ENCODE data around the gene SPCS3.
"Not testable (repeated sequence)": the region's sequence is repeated elsewhere in the genome, so short reads cannot be mapped to it uniquely, and the experiment has no call there.

Gene SPCS3

DNA sequence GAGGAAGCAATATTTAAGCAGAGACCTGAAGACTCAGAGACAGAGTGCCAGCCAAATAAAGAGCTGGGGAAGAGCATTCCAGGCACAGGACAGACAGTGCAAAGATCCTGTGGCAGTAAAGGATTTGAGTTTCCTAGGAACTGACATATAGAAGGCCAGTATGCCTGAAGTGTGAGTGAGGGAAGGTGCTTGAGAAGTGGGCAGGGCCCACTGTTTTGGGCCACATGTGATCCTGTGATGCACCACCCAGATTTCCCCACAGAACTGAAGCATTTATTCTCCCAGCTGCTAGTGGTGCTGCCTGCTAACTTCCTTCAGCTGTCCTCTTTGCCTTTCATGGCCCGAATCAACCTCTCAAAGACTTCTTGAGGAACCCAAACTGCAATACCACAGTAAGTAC lies 26.8 kb upstream of the SPCS3 start:
- no peak for DNase-seq (ENCODE audit: insufficient read length, low spot score)
- TF ChIP-seq POLR2A (IDR thresholded peaks at IDR 0.05; ENCODE audit: low read depth, low read length): no peak
- FAIRE-seq: no peak

DNA sequence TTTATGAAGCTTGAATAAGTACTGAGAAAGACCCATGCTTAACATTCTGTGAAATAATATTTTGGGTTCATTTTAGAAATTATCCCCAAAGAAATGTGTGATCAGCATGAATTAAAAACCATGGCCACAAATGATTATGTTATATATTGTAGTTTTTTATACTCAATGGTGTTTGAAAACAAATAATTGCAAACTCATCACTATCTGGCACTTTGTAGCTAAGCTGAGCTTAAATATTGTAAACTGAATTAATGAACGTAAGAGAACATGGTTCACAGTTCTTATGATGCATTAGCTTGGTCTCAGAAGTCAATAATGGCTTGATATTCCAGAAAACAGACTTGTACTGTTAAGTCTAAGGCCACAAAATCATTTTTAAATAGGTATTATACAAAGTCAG lies 26.1 kb upstream of the SPCS3 start:
- DNase-seq (ENCODE audit: insufficient read length, low spot score) (no peak), FAIRE-seq (no peak)
- TF ChIP-seq POLR2A (IDR thresholded peaks at IDR 0.05; ENCODE audit: low read depth, low read length): no peak

DNA sequence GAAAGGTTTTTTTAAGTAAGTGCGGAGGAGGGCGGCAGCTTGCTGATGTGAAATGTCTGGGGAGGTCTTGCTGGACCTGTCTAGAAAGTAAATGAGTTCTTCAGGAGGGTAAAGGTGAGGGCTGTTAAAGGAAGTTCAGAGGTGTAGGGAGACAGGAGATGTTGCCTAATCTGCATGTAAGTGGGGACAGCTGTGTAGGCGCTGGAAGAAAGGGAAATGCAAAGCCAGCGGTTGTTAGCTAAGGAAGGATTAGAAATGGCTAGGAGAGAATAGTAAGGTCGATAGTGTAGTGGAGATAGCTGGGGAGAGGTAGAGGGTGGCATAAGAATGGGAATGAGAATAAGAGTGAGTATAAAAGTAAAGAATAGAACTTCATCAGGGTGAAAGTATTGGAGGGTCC lies 23.9 kb upstream of the SPCS3 start:
- not testable (repeated sequence) for DNase-seq (ENCODE audit: insufficient read length, low spot score); FAIRE-seq

DNA sequence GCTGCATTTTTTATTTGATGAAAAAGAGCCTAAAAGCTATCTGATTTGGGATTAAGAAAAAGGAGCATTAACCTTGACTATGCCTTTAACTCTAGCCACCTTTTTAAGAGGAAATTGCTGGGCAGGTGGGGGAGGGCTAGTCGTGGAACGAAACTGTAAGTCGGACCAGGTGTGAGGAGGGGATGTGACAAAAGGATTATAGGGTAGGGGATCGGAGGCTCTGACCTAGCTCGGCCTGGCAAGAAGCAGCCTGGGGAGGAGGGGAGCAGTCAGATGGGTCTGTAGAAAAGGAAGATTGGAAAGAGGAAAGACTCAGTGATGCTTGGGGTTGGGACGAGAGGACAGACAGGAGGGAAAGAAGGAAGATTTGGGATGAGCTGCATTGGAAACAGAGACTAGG lies 21.1 kb upstream of the SPCS3 start:
- FAIRE-seq: no peak
- TF ChIP-seq POLR2A (IDR thresholded peaks at IDR 0.05; ENCODE audit: low read depth, low read length): no peak

DNA sequence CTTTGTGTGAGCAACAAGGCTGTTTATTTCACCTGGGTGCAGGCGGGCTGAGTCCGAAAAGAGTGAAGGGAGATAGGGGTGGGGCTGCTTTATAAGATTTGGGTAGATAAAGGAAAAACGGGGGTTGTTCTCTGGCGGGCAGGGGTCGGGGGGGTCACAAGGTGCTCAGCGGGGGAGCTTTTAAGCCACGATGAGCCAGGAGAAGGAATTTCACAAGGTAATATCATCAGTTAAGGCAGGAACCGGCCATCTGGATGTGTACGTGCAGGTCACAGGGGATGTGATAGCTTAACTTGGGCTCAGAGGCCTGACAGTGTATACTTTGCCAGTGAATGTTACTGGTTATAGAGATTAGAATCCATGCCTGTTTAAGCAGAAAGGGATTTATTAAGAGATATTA lies 19.7 kb upstream of the SPCS3 start:
- no peak for FAIRE-seq

More for the DNA sequence above, 21.1 kb upstream of the SPCS3 start:
- no peak for DNase-seq (ENCODE audit: insufficient read length, low spot score)

DNA sequence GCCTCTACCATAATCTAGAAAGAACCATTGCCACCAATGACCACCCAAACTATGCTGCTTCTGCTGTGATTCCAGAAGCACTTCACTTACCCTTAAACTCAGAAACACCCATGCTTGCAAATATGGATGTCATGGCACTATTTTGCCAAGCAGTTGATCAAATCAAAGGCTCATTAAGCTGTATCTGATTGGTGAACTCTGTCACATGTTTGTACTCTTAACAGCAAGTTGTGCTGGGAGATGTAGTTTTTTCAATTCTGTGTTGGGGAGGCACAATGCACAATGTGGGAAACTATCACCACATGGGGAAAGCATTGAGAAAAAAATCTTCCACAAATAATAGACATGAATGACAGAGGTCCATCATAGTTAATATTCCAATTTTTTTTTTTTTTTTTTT lies 19.2 kb upstream of the SPCS3 start:
- FAIRE-seq: no peak
- no peak for TF ChIP-seq POLR2A (IDR thresholded peaks at IDR 0.05; ENCODE audit: low read depth, low read length)
- DNase-seq (ENCODE audit: insufficient read length, low spot score): no peak

More for the DNA sequence above, 19.7 kb upstream of the SPCS3 start:
- TF ChIP-seq POLR2A (IDR thresholded peaks at IDR 0.05; ENCODE audit: low read depth, low read length): no peak
- no peak for DNase-seq (ENCODE audit: insufficient read length, low spot score)

DNA sequence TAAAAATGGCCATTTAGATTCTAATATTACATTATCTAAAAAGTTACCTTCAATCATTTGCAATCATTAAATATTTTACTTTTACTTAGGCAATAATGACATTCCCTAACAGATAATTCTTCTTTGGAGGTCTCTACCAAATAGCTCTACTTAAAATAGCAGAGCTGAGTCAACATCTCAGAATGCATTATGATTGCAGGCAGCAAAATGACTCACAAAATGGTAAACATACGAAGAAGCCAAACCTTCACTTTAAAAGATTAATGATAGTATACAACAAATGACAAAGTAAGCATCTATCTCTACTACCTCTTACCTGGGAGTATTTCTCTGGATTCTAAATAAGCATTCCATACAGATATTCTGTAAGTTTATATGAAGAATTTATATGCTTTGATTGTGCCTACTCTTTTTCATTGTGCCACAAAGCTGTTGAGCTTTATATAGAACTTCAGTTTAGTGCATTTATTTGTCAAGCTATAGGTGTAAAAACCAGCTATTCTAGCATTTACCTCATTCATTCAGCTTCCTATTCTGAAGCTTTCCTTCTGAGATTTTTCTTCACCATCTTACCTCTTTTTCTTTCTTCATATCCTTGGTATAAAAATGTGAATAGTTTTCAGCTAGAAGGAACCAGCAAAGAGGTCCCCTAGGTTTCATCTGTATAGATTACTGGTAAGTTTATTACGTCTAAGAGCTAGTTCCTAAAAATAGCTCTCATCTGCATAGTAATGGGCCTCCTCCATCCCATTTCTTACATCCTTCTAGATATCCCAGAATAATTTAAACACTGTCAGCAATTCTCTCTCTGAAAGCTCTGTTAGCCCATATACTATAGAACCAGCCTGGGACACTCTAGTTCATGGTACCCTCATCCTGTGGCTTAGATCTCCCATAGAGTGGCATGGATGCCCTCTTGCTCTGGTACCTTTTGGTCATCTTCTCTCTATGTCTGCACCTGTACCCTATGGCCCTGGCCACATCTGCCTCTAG lies 17.2 kb upstream of the SPCS3 start:
- DNase-seq (ENCODE audit: insufficient read length, low spot score): no peak
- no peak for FAIRE-seq

DNA sequence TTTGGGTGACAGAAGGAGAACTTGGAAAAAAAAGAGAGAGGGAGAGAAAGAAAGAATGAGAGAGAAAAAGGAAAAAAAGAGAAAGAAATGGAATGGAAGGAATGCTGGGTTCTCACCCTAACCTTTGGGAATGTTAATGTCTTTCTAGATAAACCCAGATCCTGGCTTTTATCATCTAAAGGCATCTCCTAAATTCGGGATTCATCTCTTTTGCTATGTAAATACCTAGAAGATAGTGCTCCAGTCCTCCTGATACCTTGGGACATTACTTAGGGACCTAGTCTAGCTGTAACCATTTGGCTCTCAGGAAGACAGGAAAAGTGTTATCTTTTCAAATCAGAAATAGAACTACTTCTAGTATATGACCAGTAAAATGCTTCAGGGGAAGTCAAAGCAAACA lies 15.8 kb upstream of the SPCS3 start:
- DNase-seq (ENCODE audit: insufficient read length, low spot score) (no peak), FAIRE-seq (no peak)
- no peak for TF ChIP-seq POLR2A (IDR thresholded peaks at IDR 0.05; ENCODE audit: low read depth, low read length)

More for the DNA sequence above, 17.2 kb upstream of the SPCS3 start:
- TF ChIP-seq POLR2A (IDR thresholded peaks at IDR 0.05; ENCODE audit: low read depth, low read length): no peak

DNA sequence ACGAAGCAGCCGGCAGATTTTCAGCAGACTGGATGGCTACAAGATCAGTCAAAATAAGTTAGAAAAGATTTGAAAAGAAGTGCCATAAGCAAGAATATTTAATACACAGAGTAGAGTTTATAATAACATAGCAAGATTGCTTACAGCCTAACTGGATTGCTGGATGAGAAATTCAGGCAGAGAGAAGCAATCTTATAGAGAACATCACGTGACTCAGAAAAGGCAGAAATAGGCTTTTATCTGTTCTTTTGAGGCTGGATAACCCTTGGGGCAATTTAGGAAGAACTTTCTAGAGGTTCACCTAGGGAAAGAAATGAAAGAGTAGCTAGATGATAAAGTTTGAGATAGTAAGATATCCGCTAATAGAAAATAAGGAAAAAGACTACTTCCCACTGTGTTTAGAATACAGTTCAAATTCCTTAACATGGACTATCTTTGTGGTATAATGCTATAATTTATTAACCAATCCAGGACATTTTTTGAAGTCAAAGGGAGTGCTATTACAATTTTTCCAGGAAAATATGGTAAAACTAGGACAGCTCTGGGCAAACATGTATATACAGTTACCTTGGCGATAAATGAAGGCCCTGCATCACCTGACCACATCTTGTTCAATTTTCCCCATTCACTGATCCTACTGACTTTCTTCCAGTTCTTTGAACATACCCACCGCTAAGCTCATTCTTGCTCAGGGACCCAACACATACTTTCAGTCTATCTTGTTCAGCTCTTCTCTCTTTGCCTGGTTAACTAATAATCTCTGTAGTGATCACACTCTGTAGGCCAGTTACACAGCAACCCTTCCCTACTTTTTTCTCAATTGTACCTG lies 12.7 kb upstream of the SPCS3 start:
- FAIRE-seq (no peak), DNase-seq (ENCODE audit: insufficient read length, low spot score) (no peak)
- TF ChIP-seq POLR2A (IDR thresholded peaks at IDR 0.05; ENCODE audit: low read depth, low read length): no peak

DNA sequence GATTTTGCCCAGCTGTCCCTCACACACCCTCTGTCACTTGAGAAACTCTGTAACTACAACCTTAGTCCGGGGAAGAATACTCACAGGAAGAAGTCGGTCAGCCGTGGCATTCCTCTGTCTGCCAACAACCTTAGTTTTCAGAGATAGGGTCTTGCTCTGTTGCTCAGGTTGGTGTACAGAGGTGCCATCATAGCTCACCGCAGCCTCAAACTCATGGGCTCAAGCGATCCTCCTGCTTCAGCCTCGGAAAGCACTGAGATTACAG lies 12.2 kb upstream of the SPCS3 start:
- TF ChIP-seq POLR2A (IDR thresholded peaks at IDR 0.05; ENCODE audit: low read depth, low read length): no peak
- no peak for FAIRE-seq

DNA sequence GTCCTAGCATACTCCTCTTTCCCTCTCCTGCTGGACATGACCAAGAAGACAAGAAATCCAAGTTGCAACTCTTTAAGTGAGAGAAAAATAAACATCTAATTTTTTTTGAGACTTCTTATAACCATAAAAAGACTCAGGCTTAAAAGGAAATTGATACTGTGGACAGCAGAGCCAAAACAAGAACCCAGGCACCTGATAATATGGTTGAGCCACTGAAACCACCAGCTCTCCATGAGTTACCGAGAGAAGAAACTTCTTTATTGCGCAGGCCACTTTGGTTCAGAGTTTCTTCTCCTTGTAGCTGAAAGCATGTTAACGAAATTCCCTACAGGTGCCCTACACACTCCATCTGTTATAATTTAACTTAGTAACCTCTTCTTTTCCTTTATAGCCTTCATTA lies 11.3 kb upstream of the SPCS3 start:
- no peak for TF ChIP-seq POLR2A (IDR thresholded peaks at IDR 0.05; ENCODE audit: low read depth, low read length)
- FAIRE-seq: no peak
- DNase-seq (ENCODE audit: insufficient read length, low spot score): no peak

More for the DNA sequence above, 12.2 kb upstream of the SPCS3 start:
- DNase-seq (ENCODE audit: insufficient read length, low spot score): no peak

DNA sequence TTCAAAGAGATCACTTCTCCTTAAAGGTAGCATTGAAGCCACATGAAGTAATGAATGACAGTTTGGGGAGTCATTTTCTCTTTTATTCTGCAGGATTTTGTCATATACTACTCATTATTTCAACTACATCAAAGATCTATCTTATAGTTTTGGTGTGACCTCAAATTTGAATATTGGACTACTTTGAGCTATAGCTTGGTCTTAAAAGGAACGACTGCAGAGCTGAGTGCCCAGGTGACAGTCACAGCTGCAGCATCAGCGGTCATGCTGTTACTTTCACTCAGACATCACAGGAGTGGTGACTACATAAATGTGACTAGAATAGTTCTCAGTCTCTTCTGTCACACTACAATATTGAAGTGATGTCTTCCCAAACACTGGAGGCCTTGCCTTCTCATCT lies 10.7 kb upstream of the SPCS3 start:
- FAIRE-seq: no peak
- no peak for DNase-seq (ENCODE audit: insufficient read length, low spot score)
- no peak for TF ChIP-seq POLR2A (IDR thresholded peaks at IDR 0.05; ENCODE audit: low read depth, low read length)

DNA sequence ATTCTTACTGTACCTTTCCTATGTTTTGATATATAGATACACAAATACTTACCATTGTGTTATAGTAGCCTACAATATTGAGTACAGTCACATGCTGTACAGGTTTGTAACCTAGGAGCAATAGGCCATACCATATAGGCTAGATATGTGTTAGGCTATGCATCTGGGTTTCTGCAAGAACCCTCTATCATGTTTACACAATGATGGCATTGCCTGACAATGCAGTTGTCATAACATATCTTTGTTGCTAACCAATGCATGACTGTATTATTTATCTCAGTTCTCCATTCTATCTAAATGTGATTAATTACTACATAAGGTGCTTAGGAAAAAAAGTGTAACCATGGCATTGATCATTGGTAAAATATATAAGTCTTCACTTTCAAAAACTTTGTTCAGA lies 10.0 kb upstream of the SPCS3 start:
- TF ChIP-seq POLR2A (IDR thresholded peaks at IDR 0.05; ENCODE audit: low read depth, low read length): no peak
- no peak for DNase-seq (ENCODE audit: insufficient read length, low spot score)
- no peak for FAIRE-seq

DNA sequence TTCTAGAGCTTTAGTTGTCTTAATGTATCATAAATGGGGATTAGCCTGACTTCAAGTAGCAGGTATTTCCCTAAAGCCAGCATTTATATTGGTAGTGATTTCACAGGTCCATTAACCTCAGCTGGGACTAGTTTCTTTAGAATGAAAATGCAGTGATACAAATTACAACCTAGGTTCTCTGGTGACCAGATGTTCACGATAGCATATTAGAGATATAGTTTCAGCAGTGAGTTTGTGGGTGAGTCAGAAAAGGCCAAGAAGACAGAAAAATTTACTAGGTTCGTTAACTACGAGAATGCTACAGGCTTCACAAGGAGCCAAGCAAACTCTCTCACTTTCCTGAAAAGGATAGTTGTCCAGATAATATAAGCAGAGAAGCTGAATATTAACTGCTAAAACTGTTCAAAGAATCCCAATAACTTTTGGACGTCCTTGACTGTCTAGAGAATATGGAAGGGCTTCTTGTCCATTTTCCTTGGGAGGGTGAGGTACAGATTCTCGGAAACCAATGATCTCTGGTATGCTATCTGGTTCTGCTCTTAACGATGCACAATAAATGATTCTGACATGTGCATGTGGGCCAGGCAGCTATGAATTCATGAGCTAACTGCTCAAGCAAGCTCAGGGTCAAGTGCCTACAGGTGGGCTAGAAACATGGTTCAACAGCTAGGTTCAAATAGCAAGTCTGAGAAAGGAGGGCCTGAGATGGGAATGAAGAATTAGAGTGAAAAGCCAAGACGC lies 6.0 kb upstream of the SPCS3 start:
- no peak for FAIRE-seq
- TF ChIP-seq POLR2A (IDR thresholded peaks at IDR 0.05; ENCODE audit: low read depth, low read length): no peak
- DNase-seq (ENCODE audit: insufficient read length, low spot score): no peak
